Fibroblast of lung (primary cell): ENCODE measurements around the gene FAM76B. TPM values are rescaled to one million over a fixed set of nuclear protein-coding genes. Genes with fewer than 3 reads are reported as not detected.

ENCODE experiments used
- DNase-seq, 2 donors: peaks; one replicate each; pipeline versions ENCODE4 v3.0.0 to v3.0.0-alpha.2; 2010; ENCODE audit warnings: low read depth in 2 of 2
- H2AFZ ChIP-seq: 2 replicates; pipeline ENCODE4 v1.5.1; 2012; ENCODE audit warnings: low read length, control low read depth, inconsistent platforms
- H3K27ac ChIP-seq: 2 replicates; pipeline ENCODE4 v1.5.1; 2011; ENCODE audit warnings: low read length, control low read depth; ENCODE audit not compliant: insufficient read depth
- H3K27me3 ChIP-seq: 2 replicates; pipeline ENCODE4 v1.5.1; 2011; ENCODE audit warnings: mild to moderate bottlenecking, low read length; ENCODE audit not compliant: control insufficient read depth, insufficient read depth
- H3K36me3 ChIP-seq: 2 replicates; pipeline ENCODE4 v1.5.1; 2011; ENCODE audit warnings: low read length; ENCODE audit not compliant: control insufficient read depth, insufficient read depth
- H3K4me1 ChIP-seq: 2 replicates; pipeline ENCODE4 v1.5.1; 2011; ENCODE audit warnings: low read length; ENCODE audit not compliant: control insufficient read depth, insufficient read depth; ENCODE audit errors: extremely low read depth
- H3K4me2 ChIP-seq: 2 replicates; pipeline ENCODE4 v1.5.1; 2011; ENCODE audit warnings: low read length, control low read depth; ENCODE audit not compliant: insufficient read depth; ENCODE audit errors: extremely low read depth
- H3K4me3 ChIP-seq, 4 experiments: fragments of 200-600 bp in 1 of 4; sonication (generic) in 1 of 4; replicated peaks in 1 of 4; 2 replicates each; pipeline ENCODE4 v1.5.1; 2011 to 2016; ENCODE audit warnings: low read length in 4 of 4, low read depth in 3 of 4, mild to moderate bottlenecking in 3 of 4, control low read depth in 2 of 4, inconsistent platforms in 1 of 4, mixed read lengths in 1 of 4; ENCODE audit not compliant: insufficient read depth in 1 of 4; ENCODE audit errors: control extremely low read depth in 1 of 4
- H3K79me2 ChIP-seq: 2 replicates; pipeline ENCODE4 v1.5.1; 2012; ENCODE audit warnings: mild to moderate bottlenecking, low read length, inconsistent platforms; ENCODE audit not compliant: control insufficient read depth, insufficient read depth
- H3K9ac ChIP-seq: 2 replicates; pipeline ENCODE4 v1.5.1; 2011; ENCODE audit warnings: mild to moderate bottlenecking, low read length, control low read depth; ENCODE audit not compliant: insufficient read depth
- H3K9me3 ChIP-seq: 2 replicates; pipeline ENCODE4 v1.5.1; 2012; ENCODE audit warnings: low read depth, low read length; ENCODE audit not compliant: control insufficient read depth, insufficient read depth
- H4K20me1 ChIP-seq: 2 replicates; pipeline ENCODE4 v1.5.1; 2011; ENCODE audit warnings: low read length; ENCODE audit not compliant: control insufficient read depth, insufficient read depth; ENCODE audit errors: extremely low read depth
- CTCF ChIP-seq, 2 donors: IDR thresholded peaks in 1 of 2; conservative IDR thresholded peaks in 1 of 2; 1 replicate in 1 of 2; 2 replicates in 1 of 2; pipeline ENCODE4 v1.5.1; 2011 to 2012; ENCODE audit warnings: low read length in 2 of 2, control low read depth in 1 of 2, inconsistent platforms in 1 of 2, low read depth in 1 of 2, mild to moderate bottlenecking in 1 of 2
- EZH2 ChIP-seq: IDR thresholded peaks from 2 replicates; pipeline ENCODE4 v1.5.1; 2012; ENCODE audit warnings: low read length, control low read depth, mild to moderate bottlenecking; ENCODE audit errors: missing control alignments
- polyA plus RNA-seq, 2 donors: library from polyadenylated mRNA; depleted of rRNA in 1 of 2; stranded (reverse) in 1 of 2; unstranded in 1 of 2; fragments of >200 nt; gene quantifications; 2 replicates each; pipeline ENCODE4 v1.2.1, GENCODE V29; 2011 to 2012; ENCODE audit warnings: missing spikeins in 1 of 2
- total RNA-seq: library from RNA; depleted of rRNA; stranded (reverse); fragments of >200 nt; gene quantifications from 2 replicates; pipeline ENCODE4 v1.2.1, GENCODE V29; 2014

The FAM76B gene
- total and polyA plus RNA-seq, 2 donors (not counting 1 experiment from before 2014, with no cell fraction given): 14.9 to 18.2 TPM

GRCh38 chr11:95829580-95830259 is 40.1 kb upstream of the FAM76B start:
- Histone ChIP-seq H2AFZ (no peak overlapping the region), H3K4me1 (peaks cover 15% of the 10 kb centered on the region), H3K9ac (no peak overlapping the region), H3K79me2 (no peaks in the 10 kb centered on the region), H3K27ac (peak overlapping the region; percentile 49), H3K4me3 (no peak overlapping the region), H4K20me1 (no peaks in the 10 kb centered on the region), H3K27me3 (no peaks in the 10 kb centered on the region), H3K9me3 (no peaks in the 10 kb centered on the region), H3K4me2 (peak overlapping the region; percentile 15), H3K36me3 (peaks cover 3% of the 10 kb centered on the region)
- TF ChIP-seq EZH2: no peak
- TF ChIP-seq CTCF (conservative IDR thresholded peaks at IDR 0.05 in 1 of 2, IDR thresholded peaks at IDR 0.05 in 1 of 2; ENCODE audit: low read depth in 1 of 2, low read length in 2 of 2): no peak
- DNase-seq: peak; percentile 39 to 75

GRCh38 chr11:95827696-95828095 is 38.1 kb upstream of the FAM76B start:
- TF ChIP-seq EZH2 (no peak), CTCF (conservative IDR thresholded peaks at IDR 0.05 in 1 of 2, IDR thresholded peaks at IDR 0.05 in 1 of 2; ENCODE audit: low read depth in 1 of 2, low read length in 2 of 2) (no peak)
- no peaks in the 10 kb centered on the region for H4K20me1 ChIP-seq
- H3K4me2 ChIP-seq: no peak overlapping the region
- no peaks in the 10 kb centered on the region for H3K9me3 ChIP-seq
- peak in 1 of 2 donors; percentile 56 for DNase-seq
- H3K4me1 ChIP-seq: peaks cover 12% of the 10 kb centered on the region
- peaks cover 2% of the 10 kb centered on the region for H3K36me3 ChIP-seq
- H2AFZ ChIP-seq: no peak overlapping the region
- no peak overlapping the region for H3K27ac ChIP-seq
- H3K9ac ChIP-seq: no peak overlapping the region
- no peaks in the 10 kb centered on the region for H3K27me3 ChIP-seq
- no peaks in the 10 kb centered on the region for H3K79me2 ChIP-seq
- H3K4me3 ChIP-seq: no peak overlapping the region

- Histone ChIP-seq H3K79me2 (no peaks in the 10 kb centered on the region), H3K9me3 (no peaks in the 10 kb centered on the region), H2AFZ (no peak overlapping the region), H3K36me3 (peaks cover 2% of the 10 kb centered on the region), H3K27ac (no peak overlapping the region), H3K27me3 (no peaks in the 10 kb centered on the region), H3K9ac (no peak overlapping the region), H4K20me1 (no peaks in the 10 kb centered on the region), H3K4me1 (peaks cover 2% of the 10 kb centered on the region), H3K4me3 (no peak overlapping the region), H3K4me2 (peak overlapping the region; percentile 13)
- peak; percentile 57 to 78 for DNase-seq
- TF ChIP-seq EZH2 (no peak), CTCF (conservative IDR thresholded peaks at IDR 0.05 in 1 of 2, IDR thresholded peaks at IDR 0.05 in 1 of 2; ENCODE audit: low read depth in 1 of 2, low read length in 2 of 2) (no peak)
These were observed 32.1 kb upstream of the FAM76B start for GRCh38 chr11:95821640-95822039.
